GM13976 (cell line): ENCODE measurements around the gene ACBD3.
"Not testable (repeated sequence)": the region's sequence is repeated elsewhere in the genome, so short reads cannot be mapped to it uniquely, and the experiment has no call there.

Experiments
- DNase-seq: peaks from one replicate; pipeline ENCODE4 v3.0.0; 2012; ENCODE audit warnings: low spot score
- CTCF ChIP-seq: IDR thresholded peaks from 2 replicates; pipeline ENCODE4 v1.5.1; 2012; ENCODE audit warnings: borderline replicate concordance, mild to moderate bottlenecking; ENCODE audit not compliant: insufficient read depth; ENCODE audit errors: extremely low read depth, missing control alignments, control extremely low read depth
- in situ Hi-C: fragments of 300-500 bp; cut with MboI; formaldehyde crosslinking; loops from one replicate; pipeline ENCODE4 v1.12.0; 2022; ENCODE audit warnings: low sequenced_read_pairs, mixed read lengths, inconsistent platforms; ENCODE audit not compliant: unreplicated experiment

ACBD3 gene

DNA sequence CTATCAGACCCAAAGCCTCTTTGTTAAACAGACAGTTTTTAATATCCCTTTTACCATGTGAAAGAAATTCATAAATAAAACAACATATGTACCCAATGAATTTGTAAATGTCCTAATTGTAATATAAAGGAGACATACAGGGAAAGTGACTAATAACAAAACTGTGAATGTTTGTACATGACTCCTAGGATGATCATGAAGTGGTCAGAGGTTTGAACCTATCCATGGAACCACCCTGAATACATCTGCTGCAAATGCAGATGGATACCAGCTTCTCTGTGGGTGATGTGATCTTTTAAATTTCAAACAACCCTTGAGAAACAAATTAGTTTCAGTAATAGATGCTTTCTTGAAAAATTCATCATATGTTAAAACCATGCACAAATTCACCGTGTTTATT, 16.7 kb upstream of the ACBD3 start:
- TF ChIP-seq CTCF = no peak
- no peak for DNase-seq
- in situ Hi-C loops = no loop called here

- in situ Hi-C loops, DNase-seq: not testable (repeated sequence)
Observed at GRCh38 chr1:226202666-226203065, 16.1 kb upstream of the ACBD3 start.

DNA sequence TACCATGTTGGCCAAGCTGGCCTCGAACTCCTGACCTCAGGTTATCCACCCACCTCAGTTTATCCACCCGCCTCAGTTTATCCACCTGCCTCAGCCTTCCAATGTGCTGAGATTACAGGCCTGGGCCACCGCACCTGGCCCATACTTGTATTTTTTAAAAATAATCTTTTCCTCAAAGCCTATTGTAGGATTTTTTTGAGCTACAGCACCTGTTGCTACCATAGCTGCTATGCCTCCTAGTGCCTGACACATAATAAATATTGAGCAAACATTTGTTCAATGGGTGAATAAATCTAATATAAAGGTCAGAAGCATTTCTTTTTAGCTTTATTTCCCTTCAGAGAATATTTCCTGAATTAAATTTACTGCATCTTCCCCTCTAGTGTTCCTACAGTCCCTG, 15.7 kb upstream of the ACBD3 start:
- no peak for DNase-seq
- no peak for TF ChIP-seq CTCF
- in situ Hi-C loops = no loop called here

GRCh38 chr1:226201029-226201593, 14.6 kb upstream of the ACBD3 start:
- in situ Hi-C loops = no loop called here
- peak; percentile 68 for DNase-seq
- peak; percentile 37 for TF ChIP-seq CTCF

DNA sequence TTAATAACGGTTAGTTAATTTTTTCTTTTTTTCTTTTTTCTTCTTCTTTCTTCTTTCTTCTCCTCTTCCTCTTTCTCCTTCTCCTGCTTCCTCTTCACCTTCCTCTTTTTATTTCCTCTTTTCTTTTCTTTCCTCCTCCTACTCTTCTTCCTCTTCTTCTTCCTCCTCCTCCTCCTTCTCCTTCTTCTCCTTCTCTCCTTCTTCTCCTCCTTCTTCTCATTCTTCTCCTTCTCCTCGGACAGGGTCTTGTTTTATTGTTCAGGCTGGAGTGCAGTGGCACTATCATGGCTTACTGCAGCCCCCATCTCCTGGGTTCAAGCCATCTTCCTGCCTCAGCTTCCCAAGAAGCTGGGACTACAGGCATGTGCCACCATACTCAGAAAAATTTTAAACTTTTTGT, 13.4 kb upstream of the ACBD3 start:
- no peak for DNase-seq
- in situ Hi-C loops = no loop called here
- TF ChIP-seq CTCF = no peak

- in situ Hi-C loops = no loop called here
- no peak for TF ChIP-seq CTCF
- no peak for DNase-seq
Observed at GRCh38 chr1:226195144-226195543, 8.6 kb upstream of the ACBD3 start.

- no peak for DNase-seq
- in situ Hi-C loops = no loop called here
- TF ChIP-seq CTCF = no peak
Observed at GRCh38 chr1:226187380-226187779, 839 bp upstream of the ACBD3 start.
